Measurements from ENCODE around the gene USP34. TPM values are rescaled to one million over a fixed set of nuclear protein-coding genes. Genes with fewer than 3 reads are reported as not detected.

Gene USP34, protein sequence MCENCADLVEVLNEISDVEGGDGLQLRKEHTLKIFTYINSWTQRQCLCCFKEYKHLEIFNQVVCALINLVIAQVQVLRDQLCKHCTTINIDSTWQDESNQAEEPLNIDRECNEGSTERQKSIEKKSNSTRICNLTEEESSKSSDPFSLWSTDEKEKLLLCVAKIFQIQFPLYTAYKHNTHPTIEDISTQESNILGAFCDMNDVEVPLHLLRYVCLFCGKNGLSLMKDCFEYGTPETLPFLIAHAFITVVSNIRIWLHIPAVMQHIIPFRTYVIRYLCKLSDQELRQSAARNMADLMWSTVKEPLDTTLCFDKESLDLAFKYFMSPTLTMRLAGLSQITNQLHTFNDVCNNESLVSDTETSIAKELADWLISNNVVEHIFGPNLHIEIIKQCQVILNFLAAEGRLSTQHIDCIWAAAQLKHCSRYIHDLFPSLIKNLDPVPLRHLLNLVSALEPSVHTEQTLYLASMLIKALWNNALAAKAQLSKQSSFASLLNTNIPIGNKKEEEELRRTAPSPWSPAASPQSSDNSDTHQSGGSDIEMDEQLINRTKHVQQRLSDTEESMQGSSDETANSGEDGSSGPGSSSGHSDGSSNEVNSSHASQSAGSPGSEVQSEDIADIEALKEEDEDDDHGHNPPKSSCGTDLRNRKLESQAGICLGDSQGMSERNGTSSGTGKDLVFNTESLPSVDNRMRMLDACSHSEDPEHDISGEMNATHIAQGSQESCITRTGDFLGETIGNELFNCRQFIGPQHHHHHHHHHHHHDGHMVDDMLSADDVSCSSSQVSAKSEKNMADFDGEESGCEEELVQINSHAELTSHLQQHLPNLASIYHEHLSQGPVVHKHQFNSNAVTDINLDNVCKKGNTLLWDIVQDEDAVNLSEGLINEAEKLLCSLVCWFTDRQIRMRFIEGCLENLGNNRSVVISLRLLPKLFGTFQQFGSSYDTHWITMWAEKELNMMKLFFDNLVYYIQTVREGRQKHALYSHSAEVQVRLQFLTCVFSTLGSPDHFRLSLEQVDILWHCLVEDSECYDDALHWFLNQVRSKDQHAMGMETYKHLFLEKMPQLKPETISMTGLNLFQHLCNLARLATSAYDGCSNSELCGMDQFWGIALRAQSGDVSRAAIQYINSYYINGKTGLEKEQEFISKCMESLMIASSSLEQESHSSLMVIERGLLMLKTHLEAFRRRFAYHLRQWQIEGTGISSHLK (N-terminal part only)
- 107 and 144 TPM in 2 replicates for total RNA-seq

DNA sequence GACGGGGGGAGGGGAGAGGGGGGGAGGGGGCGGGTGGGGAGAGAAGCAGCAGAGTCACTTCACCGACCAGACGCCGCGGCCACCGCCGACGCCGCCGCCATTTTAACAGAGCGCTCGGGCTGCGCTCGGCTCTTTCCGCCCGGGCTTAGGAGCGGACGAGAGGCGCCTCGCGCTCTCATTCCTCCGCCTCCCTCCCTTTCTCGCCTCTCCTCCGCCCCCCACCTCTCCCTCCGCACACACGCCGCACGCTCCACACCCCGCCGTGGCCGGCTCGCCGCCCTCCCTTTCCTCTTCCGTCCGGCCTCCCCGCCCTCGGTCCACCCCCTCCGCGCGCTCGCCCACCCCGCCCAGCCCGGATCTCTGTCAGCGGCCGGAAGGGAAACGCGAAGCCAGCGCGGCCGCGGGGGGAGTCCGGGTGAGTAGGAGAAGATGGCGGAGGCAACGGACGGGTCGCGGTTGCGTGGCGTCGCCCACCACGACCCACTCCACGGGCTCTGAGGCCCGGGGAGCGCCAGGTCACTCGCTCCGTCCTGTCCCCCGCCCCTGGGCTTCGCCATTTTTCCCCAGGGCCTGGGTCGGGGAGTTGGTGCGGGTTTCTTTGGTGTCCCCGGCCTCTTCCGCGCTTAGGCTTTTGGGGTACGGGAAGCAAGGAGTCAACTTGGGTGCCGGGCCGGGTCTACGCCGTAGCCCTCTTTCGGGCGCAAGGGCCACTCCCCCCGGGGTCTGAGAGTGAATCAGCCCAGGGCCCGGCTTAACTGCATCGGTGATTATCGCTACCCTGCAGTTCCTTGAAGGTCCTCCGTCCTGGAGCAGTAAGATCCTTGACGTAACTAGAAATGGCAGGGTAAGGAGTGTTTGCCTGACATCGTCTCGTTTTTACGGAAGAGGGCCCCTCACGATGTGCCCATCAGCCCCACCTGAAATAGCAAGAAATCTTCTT, at the start of gene USP34:
TSS of gene USP34 (minus strand) at position 123 of the 940 bp plus-strand sequence. CDS start 395 bp downstream, outside the sequence.

DNA sequence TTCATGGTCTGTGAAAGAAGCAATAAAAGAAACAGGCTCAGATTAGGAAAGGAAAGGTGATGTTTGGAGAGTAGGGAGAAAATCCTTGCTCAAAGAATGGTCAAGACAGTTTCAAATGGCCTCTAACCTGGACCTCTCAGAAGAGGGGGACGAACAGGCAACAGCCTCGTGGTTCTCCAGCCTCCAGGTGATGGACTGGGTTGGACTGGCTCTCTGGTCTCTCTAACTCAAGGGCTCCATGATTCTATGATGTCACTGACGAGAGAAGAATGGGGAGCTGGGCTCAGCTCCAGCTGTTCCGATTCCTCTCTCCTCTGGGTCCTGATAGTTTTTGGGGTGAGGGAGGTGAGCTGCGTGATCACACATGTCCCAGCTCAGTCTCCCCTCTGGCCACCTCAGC, 309.0 kb downstream of the USP34 start, which contains the start of gene C2orf74:
TSS of gene C2orf74 (plus strand) at position 301 of the 400 bp plus-strand sequence. CDS start 327 bp downstream, outside the sequence.

Small RNA genes lying within 50 kb of the gene (small RNA-seq; reads per million reads assigned to genes)
- gene SNORA70B: not detected

Other genes with a start within 250 kb of the USP34 start
- 110 and 157 TPM in 2 replicates for gene XPO1, start 67.3 kb upstream of the USP34 start, total RNA-seq

All from hair follicle dermal papilla cell (primary cell).